HEK293 (cell line): Measurements from ENCODE around the gene C5orf63.

Experiments used
- MYNN ChIP-seq: fragments of 450-650 bp; formaldehyde crosslinking; IDR thresholded peaks from 2 replicates; pipeline ENCODE4 v1.5.1; 2016; ENCODE audit warnings: missing biosample characterization, missing genetic modification characterization, borderline replicate concordance
- ZNF341 ChIP-seq: fragments of 450-650 bp; formaldehyde crosslinking; IDR thresholded peaks from 2 replicates; pipeline ENCODE4; 2016; ENCODE audit warnings: low read depth, missing biosample characterization, missing genetic modification characterization
- ZNF555 ChIP-seq: fragments of 450-650 bp; formaldehyde crosslinking; conservative IDR thresholded peaks from 2 replicates; pipeline ENCODE4 v1.5.1; 2017; ENCODE audit warnings: missing biosample characterization, mild to moderate bottlenecking, missing genetic modification characterization, inconsistent platforms
- TF ChIP-seq, protein P1 (sequence below): fragments of 450-650 bp; formaldehyde crosslinking; IDR thresholded peaks from 2 replicates; pipeline ENCODE4 v1.5.1; 2016; ENCODE audit warnings: missing biosample characterization, missing genetic modification characterization
- TF ChIP-seq, protein P2 (sequence below): fragments of 450-650 bp; formaldehyde crosslinking; IDR thresholded peaks from 2 replicates; pipeline ENCODE4 v1.5.1; 2016; ENCODE audit warnings: missing biosample characterization, missing genetic modification characterization
- TF ChIP-seq, protein P3 (sequence below): fragments of 450-650 bp; formaldehyde crosslinking; IDR thresholded peaks from 2 replicates; pipeline ENCODE4 v1.5.1; 2016; ENCODE audit warnings: missing biosample characterization, missing genetic modification characterization

DNA sequence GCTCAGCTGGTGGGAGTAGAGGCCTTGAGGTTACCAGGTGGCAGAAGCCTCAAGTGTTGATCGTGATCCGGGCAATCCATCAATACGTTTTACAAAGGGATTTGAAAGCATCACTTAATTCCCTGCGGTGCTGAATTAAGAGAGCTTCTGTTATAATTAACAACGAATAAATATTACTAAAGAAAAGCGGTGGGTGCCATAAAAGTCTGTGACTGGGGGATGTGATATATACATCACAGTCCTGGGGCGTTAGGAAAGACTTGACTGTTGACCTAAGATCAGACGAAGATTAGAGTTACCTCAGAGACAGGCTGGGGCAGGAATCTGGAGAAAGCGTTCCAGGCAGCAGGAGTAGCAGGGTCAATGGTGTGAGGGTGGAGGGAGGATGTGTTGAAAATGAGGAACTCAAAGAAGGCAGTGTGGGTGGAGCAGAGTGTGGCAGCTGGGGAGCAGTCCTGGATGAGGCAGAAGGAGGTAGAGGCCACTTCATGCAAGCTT, 6.7 kb upstream of the C5orf63 start:
- TF ChIP-seq ZNF555 (no peak), ZNF341 (tag by site-specific recombination) (no peak), MYNN (tag by site-specific recombination) (no peak)
- TF ChIP-seq, protein P1, sequence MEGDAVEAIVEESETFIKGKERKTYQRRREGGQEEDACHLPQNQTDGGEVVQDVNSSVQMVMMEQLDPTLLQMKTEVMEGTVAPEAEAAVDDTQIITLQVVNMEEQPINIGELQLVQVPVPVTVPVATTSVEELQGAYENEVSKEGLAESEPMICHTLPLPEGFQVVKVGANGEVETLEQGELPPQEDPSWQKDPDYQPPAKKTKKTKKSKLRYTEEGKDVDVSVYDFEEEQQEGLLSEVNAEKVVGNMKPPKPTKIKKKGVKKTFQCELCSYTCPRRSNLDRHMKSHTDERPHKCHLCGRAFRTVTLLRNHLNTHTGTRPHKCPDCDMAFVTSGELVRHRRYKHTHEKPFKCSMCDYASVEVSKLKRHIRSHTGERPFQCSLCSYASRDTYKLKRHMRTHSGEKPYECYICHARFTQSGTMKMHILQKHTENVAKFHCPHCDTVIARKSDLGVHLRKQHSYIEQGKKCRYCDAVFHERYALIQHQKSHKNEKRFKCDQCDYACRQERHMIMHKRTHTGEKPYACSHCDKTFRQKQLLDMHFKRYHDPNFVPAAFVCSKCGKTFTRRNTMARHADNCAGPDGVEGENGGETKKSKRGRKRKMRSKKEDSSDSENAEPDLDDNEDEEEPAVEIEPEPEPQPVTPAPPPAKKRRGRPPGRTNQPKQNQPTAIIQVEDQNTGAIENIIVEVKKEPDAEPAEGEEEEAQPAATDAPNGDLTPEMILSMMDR: no peak
- TF ChIP-seq, protein P2, sequence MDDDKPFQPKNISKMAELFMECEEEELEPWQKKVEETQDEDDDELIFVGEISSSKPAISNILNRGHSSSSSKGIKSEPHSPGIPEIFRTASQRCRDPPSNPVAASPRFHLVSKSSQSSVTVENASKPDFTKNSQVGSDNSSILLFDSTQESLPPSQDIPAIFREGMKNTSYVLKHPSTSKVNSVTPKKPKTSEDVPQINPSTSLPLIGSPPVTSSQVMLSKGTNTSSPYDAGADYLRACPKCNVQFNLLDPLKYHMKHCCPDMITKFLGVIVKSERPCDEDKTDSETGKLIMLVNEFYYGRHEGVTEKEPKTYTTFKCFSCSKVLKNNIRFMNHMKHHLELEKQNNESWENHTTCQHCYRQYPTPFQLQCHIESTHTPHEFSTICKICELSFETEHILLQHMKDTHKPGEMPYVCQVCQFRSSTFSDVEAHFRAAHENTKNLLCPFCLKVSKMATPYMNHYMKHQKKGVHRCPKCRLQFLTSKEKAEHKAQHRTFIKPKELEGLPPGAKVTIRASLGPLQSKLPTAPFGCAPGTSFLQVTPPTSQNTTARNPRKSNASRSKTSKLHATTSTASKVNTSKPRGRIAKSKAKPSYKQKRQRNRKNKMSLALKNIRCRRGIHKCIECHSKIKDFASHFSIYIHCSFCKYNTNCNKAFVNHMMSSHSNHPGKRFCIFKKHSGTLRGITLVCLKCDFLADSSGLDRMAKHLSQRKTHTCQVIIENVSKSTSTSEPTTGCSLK (tag by site-specific recombination): no peak
- TF ChIP-seq, protein P3, sequence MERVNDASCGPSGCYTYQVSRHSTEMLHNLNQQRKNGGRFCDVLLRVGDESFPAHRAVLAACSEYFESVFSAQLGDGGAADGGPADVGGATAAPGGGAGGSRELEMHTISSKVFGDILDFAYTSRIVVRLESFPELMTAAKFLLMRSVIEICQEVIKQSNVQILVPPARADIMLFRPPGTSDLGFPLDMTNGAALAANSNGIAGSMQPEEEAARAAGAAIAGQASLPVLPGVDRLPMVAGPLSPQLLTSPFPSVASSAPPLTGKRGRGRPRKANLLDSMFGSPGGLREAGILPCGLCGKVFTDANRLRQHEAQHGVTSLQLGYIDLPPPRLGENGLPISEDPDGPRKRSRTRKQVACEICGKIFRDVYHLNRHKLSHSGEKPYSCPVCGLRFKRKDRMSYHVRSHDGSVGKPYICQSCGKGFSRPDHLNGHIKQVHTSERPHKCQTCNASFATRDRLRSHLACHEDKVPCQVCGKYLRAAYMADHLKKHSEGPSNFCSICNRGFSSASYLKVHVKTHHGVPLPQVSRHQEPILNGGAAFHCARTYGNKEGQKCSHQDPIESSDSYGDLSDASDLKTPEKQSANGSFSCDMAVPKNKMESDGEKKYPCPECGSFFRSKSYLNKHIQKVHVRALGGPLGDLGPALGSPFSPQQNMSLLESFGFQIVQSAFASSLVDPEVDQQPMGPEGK (tag by site-specific recombination): no peak
